SH-SY5Y (cell line): Measurements from ENCODE around the gene ADAM12.

Experiments used
- GATA2 ChIP-seq: IDR thresholded peaks from 2 replicates; pipeline ENCODE4 v1.6.1; 2011; ENCODE audit warnings: mild to moderate bottlenecking, low read depth, low read length
- GATA3 ChIP-seq: IDR thresholded peaks from 2 replicates; pipeline ENCODE4 v1.6.1; 2011; ENCODE audit warnings: low read depth, mild to moderate bottlenecking, low read length, moderate library complexity

- no peak for TF ChIP-seq GATA3
- no peak for TF ChIP-seq GATA2
Observed at GRCh38 chr10:125979976-125980375, 408.3 kb downstream of the ADAM12 start.
